Measurements from ENCODE around the gene STK32C. TPM values are rescaled to one million over a fixed set of nuclear protein-coding genes. Genes with fewer than 3 reads are reported as not detected.

The STK32C gene
- total and polyA plus RNA-seq, 2 experiments from 2014 or later = 8.8 to 9.8 TPM

DNA sequence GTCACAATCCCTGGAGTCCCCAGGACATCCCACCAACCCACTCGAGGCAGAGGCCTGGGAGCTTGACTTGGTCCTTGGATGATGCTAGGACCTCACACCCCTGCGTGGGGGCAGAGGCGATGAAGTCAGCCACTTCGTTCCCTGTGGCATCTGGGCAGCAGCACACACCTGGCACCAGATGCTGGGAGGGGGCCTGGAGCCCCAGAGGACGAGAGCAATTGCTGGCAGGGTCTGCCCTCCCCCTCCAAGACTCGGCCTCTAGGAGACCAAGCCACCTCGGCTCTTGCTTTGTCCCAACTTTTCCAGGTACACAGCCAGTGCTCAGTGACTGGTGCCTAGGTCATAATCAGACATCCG is 81.9 kb downstream of the STK32C start:
- Histone ChIP-seq H3K4me1 (ENCODE audit: insufficient read depth) (no peaks in the 10 kb centered on the region), H3K27ac (no peak overlapping the region), H3K9ac (no peak overlapping the region), H2AFZ (no peak overlapping the region), H3K79me2 (ENCODE audit: insufficient read depth) (no peaks in the 10 kb centered on the region), H3K4me2 (ENCODE audit: unreplicated experiment) (no peak overlapping the region), H4K20me1 (ENCODE audit: insufficient read depth) (no peaks in the 10 kb centered on the region), H3K9me3 (ENCODE audit: low read depth) (no peaks in the 10 kb centered on the region), H3K27me3 (replicated peaks; ENCODE audit: insufficient read depth) (no peaks in the 10 kb centered on the region), H3F3A (ENCODE audit: insufficient read depth) (no peaks in the 10 kb centered on the region), H3K9me2 (ENCODE audit: insufficient read depth) (no peaks in the 10 kb centered on the region), H3K4me3 (no peak overlapping the region), H3K36me3 (ENCODE audit: low read depth) (no peaks in the 10 kb centered on the region)
- 73 to 75% methylated on average over 7 to 8 of the region's 8 CpGs for WGBS, 2 experiments (ENCODE audit: low coverage in 1 of 2, low lambda C conversion rate in 2 of 2, missing lambda C conversion rate in 2 of 2)
- in situ Hi-C loops (cut with MboI) = loop anchor here (5.0 to 10.0 kb wide), 4 partner anchors 109 to 409 kb away; partner anchors contain the start of gene LRRC27
- no peak for DNase-seq
- TF ChIP-seq EZH2 (IDR thresholded peaks at IDR 0.05; ENCODE audit: insufficient read depth, poor library complexity, severe bottlenecking) = no peak
- no peak for TF ChIP-seq EZH2phosphoT487 (IDR thresholded peaks at IDR 0.05; ENCODE audit: insufficient read depth, low read depth)

DNA sequence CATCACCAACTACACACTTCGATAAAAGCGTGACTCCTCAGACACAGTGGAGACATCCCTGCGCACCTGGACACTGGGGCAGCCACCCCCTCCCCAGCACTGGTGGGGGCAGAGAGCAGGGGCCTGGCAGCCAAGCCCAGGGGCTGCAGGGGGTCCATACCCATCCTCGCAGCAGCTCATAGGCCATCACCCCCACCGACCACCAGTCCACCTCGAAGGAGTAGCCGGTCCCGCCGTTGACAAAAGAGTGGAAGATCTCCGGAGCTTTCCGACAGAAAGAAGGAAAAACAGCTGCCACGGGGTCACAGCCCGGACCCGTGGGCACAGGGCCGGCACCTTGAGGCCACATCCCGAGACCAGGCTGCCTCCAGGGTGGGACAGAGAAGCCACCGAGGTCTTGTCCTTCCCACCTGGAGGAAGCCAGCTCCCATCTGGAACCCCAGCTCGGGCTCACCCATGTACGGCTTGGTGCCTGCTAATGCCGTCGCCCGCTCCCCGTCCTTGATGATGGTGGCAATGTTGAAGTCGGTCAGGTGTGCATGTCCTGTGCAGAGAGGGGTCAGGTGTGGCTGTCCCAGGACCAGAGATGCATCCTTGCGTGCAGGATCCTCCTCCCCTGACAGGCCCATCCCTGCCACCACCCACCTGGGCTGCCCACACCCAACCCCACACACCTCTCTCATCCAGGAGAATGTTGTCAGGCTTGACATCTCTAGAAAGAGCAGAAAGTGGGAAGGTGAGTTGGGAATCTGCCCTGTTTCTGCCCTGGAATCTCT is 82.5 kb downstream of the STK32C start:
- Histone ChIP-seq H3K9ac (no peak overlapping the region), H3K36me3 (ENCODE audit: low read depth) (no peaks in the 10 kb centered on the region), H3K4me3 (no peak overlapping the region), H2AFZ (no peak overlapping the region), H3K79me2 (ENCODE audit: insufficient read depth) (no peaks in the 10 kb centered on the region), H3K27me3 (replicated peaks; ENCODE audit: insufficient read depth) (no peaks in the 10 kb centered on the region), H4K20me1 (ENCODE audit: insufficient read depth) (no peaks in the 10 kb centered on the region), H3K9me2 (ENCODE audit: insufficient read depth) (no peaks in the 10 kb centered on the region), H3F3A (ENCODE audit: insufficient read depth) (no peaks in the 10 kb centered on the region), H3K4me1 (ENCODE audit: insufficient read depth) (no peaks in the 10 kb centered on the region), H3K9me3 (ENCODE audit: low read depth) (no peaks in the 10 kb centered on the region), H3K27ac (no peak overlapping the region), H3K4me2 (ENCODE audit: unreplicated experiment) (no peak overlapping the region)
- in situ Hi-C loops (cut with MboI) = loop anchor here (5.0 to 10.0 kb wide), 4 partner anchors 110 to 410 kb away; partner anchors contain the start of gene LRRC27
- 89 to 90% methylated on average over 22 to 25 of the region's 25 CpGs for WGBS, 2 experiments (ENCODE audit: low coverage in 1 of 2, low lambda C conversion rate in 2 of 2, missing lambda C conversion rate in 2 of 2)
- DNase-seq = no peak
- TF ChIP-seq EZH2 (IDR thresholded peaks at IDR 0.05; ENCODE audit: insufficient read depth, poor library complexity, severe bottlenecking) = no peak
- no peak for TF ChIP-seq EZH2phosphoT487 (IDR thresholded peaks at IDR 0.05; ENCODE audit: insufficient read depth, low read depth)

DNA sequence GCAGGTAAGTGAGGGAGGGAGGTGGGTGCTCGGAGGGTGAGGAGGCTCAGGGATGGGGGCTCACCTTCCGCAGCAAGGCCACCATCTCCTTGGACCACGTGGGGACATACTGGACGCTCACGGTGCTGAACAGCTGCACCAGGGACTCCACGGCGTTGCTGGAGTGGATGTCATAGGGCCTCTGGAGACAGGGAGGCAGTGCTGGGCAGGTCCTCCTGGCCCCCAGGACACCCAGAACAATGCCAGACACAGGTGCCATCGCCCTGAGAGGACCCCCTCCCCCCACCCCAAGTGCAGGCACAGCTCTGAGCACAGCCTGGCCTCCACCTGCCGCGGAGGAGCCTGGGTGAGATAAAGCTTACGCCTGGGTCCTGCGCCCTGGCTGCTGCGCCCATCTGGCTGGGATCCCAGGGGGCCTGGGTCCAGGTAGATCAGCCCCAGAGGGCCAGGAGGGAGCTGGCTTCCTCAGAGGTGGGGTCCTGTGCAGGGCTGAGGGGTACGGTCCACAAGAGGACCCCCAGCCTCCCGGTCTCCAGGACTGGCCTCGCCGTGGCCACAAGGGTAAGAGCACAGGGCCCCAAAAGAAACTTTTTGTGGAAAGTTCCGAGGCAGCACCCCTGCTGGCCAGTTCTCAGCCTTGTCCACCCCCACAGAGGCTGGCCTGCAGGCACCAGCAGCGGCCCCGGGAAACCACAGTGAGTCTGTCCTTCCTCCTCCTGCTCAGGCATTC is 83.2 kb downstream of the STK32C start:
- Histone ChIP-seq H2AFZ (no peak overlapping the region), H4K20me1 (ENCODE audit: insufficient read depth) (no peaks in the 10 kb centered on the region), H3F3A (ENCODE audit: insufficient read depth) (no peaks in the 10 kb centered on the region), H3K27ac (no peak overlapping the region), H3K9ac (no peak overlapping the region), H3K9me2 (ENCODE audit: insufficient read depth) (no peaks in the 10 kb centered on the region), H3K79me2 (ENCODE audit: insufficient read depth) (no peaks in the 10 kb centered on the region), H3K4me2 (ENCODE audit: unreplicated experiment) (no peak overlapping the region), H3K9me3 (ENCODE audit: low read depth) (no peaks in the 10 kb centered on the region), H3K36me3 (ENCODE audit: low read depth) (no peaks in the 10 kb centered on the region), H3K4me3 (no peak overlapping the region), H3K27me3 (replicated peaks; ENCODE audit: insufficient read depth) (no peaks in the 10 kb centered on the region), H3K4me1 (ENCODE audit: insufficient read depth) (no peaks in the 10 kb centered on the region)
- DNase-seq = no peak
- TF ChIP-seq EZH2 (IDR thresholded peaks at IDR 0.05; ENCODE audit: insufficient read depth, poor library complexity, severe bottlenecking) (no peak), EZH2phosphoT487 (IDR thresholded peaks at IDR 0.05; ENCODE audit: insufficient read depth, low read depth) (no peak)
- in situ Hi-C loops (cut with MboI) = loop anchor here (5.0 to 10.0 kb wide), 4 partner anchors 110 to 410 kb away; partner anchors contain the start of gene LRRC27
- 92 to 93% methylated on average over 20 of the region's 20 CpGs for WGBS, 2 experiments (ENCODE audit: low coverage in 1 of 2, low lambda C conversion rate in 2 of 2, missing lambda C conversion rate in 2 of 2)

DNA sequence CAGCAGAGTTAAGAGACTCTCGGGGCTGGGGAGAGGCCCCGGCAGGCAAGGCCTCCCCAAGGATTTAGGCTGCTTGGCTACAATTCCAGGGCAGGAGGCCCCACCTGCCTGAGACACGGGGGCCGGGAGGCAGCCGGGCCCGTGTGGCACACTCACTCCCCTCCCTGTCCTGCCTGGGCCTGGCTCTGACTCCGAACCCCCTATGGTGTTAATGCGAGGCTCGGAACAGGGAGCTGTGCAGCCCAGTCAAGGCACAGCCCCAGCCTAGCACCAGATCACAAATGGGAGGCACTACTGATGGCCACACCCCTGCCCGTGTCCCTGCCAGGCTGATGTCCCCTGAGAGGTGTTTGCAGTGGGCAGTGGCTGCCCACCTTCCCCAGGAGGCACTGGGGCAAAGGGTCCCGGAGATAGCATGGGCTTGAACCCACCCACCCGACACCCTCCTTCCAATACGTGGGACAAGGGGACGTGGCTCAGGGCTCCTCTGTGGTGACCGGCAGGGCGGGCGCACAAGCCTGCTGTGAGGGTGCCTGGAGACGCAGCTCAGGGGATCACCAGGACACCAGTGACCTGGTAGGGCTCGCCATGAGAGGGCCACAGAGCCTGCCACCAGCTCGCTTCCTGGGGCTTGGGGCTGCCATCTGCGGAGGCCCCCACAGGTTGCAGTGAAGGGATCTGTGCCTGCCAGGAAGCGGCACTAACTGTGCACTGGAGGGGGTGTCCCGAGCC is 84.0 kb downstream of the STK32C start:
- Histone ChIP-seq H3K9ac (no peak overlapping the region), H3K79me2 (ENCODE audit: insufficient read depth) (no peaks in the 10 kb centered on the region), H3K4me2 (ENCODE audit: unreplicated experiment) (no peak overlapping the region), H4K20me1 (ENCODE audit: insufficient read depth) (no peaks in the 10 kb centered on the region), H3K27ac (no peak overlapping the region), H2AFZ (no peak overlapping the region), H3K9me2 (ENCODE audit: insufficient read depth) (no peaks in the 10 kb centered on the region), H3K36me3 (ENCODE audit: low read depth) (no peaks in the 10 kb centered on the region), H3K4me1 (ENCODE audit: insufficient read depth) (no peaks in the 10 kb centered on the region), H3K9me3 (ENCODE audit: low read depth) (no peaks in the 10 kb centered on the region), H3K27me3 (replicated peaks; ENCODE audit: insufficient read depth) (no peaks in the 10 kb centered on the region), H3K4me3 (no peak overlapping the region), H3F3A (ENCODE audit: insufficient read depth) (no peaks in the 10 kb centered on the region)
- in situ Hi-C loops (cut with MboI) = loop anchor here (10.0 kb wide), 3 partner anchors 111 to 411 kb away; partner anchors contain the start of gene LRRC27
- WGBS, 2 experiments (ENCODE audit: low coverage in 1 of 2, low lambda C conversion rate in 2 of 2, missing lambda C conversion rate in 2 of 2) = 75 to 76% methylated on average over 19 to 23 of the region's 23 CpGs
- TF ChIP-seq EZH2phosphoT487 (IDR thresholded peaks at IDR 0.05; ENCODE audit: insufficient read depth, low read depth) = no peak
- no peak for TF ChIP-seq EZH2 (IDR thresholded peaks at IDR 0.05; ENCODE audit: insufficient read depth, poor library complexity, severe bottlenecking)
- no peak for DNase-seq

Data from GM23248 (cell line).